ENCODE data around the gene ADORA1. TPM values are rescaled to one million over a fixed set of nuclear protein-coding genes. Genes with fewer than 3 reads are reported as not detected.

Gene ADORA1
- total and polyA plus RNA-seq, 10 of the 15 experiments (the other 5 are each of a cell fraction or from before 2014, with no cell fraction given): not detected

DNA sequence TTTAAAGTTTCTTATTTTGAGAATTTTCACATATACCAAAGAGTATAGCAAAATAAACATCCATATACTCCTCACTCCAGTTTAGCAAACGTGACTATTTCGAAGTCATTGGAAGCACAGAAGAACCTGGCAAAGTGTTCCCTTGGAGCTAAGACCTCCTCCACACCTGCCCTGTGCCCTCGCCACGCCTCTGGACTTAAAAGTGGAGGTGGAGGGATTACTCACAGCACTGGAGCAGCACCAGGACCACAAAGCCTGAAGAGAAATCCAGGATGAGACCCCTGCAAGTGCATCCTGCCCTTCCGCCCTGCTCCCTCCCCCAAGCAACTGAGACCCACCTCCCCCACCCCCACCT is 58.5 kb downstream of the ADORA1 start:
- H3K27me3 ChIP-seq (replicated peaks in 1 of 2; ENCODE audit: control insufficient read depth in 2 of 2, insufficient read depth in 2 of 2, low read length in 1 of 2): no peaks in the 10 kb centered on the region; a peak in 1 of 4 replicates
- in situ Hi-C loops (cut with MboI): no loop called here
- intact Hi-C loops (cut with micrococcal nuclease; ENCODE audit: unreplicated experiment): no loop called here
- H4K20me1 ChIP-seq (ENCODE audit: control insufficient read depth, insufficient read depth): no peaks in the 10 kb centered on the region
- H3K9ac ChIP-seq (ENCODE audit: control insufficient read depth, insufficient read depth, low read length): no peak overlapping the region
- SMC1A ChIA-PET (ENCODE audit: uncharacterized antibody, unreplicated experiment): no interaction called here
- FAIRE-seq: no peak
- no peak overlapping the region for H3K4me3 ChIP-seq
- BruUV-seq (replicated peaks): no TSS peak
- no peak for ATAC-seq
- no peak for DNase-seq (ENCODE audit: low read depth, low spot score)
- no peaks in the 10 kb centered on the region for H3K36me3 ChIP-seq (ENCODE audit: control insufficient read depth in 2 of 2, insufficient read depth in 2 of 2, low read length in 1 of 2)
- no peak overlapping the region for H3K27ac ChIP-seq (ENCODE audit: control insufficient read depth, insufficient read depth)
- no peak overlapping the region for H2AFZ ChIP-seq (ENCODE audit: control insufficient read depth, low read depth, low read length)
- H3K79me2 ChIP-seq (ENCODE audit: control insufficient read depth, insufficient read depth, low read length): no peaks in the 10 kb centered on the region
- no peaks in the 10 kb centered on the region for H3K9me3 ChIP-seq (replicated peaks; ENCODE audit: control insufficient read depth, insufficient read depth, low read length)
- WGBS (ENCODE audit: insufficient coverage, insufficient replicate concordance, low lambda C conversion rate, missing lambda C conversion rate): 21% methylated on average over 5 of the region's 5 CpGs
- RAD21 ChIA-PET (ENCODE audit: unreplicated experiment): interaction anchor here (0.7 kb wide), 1 partner anchor 13 kb away, joined by 3 read pairs; no protein-coding TSS in a partner anchor
- POLR2A ChIA-PET: no interaction called here
- CTCF ChIA-PET: interaction anchor here (1.2 to 1.6 kb wide), 4 partner anchors 10 to 147 kb away, joined by 3 to 7 read pairs (median 4); no protein-coding TSS in a partner anchor
- no peak overlapping the region for H3K4me2 ChIP-seq (ENCODE audit: control insufficient read depth, insufficient read depth)
- no peaks in the 10 kb centered on the region for H3K4me1 ChIP-seq (ENCODE audit: control insufficient read depth, insufficient read depth, low read length)
- TF ChIP-seq DPF2 (IDR thresholded peaks at IDR 0.05): no peak
- TF ChIP-seq, protein P1, sequence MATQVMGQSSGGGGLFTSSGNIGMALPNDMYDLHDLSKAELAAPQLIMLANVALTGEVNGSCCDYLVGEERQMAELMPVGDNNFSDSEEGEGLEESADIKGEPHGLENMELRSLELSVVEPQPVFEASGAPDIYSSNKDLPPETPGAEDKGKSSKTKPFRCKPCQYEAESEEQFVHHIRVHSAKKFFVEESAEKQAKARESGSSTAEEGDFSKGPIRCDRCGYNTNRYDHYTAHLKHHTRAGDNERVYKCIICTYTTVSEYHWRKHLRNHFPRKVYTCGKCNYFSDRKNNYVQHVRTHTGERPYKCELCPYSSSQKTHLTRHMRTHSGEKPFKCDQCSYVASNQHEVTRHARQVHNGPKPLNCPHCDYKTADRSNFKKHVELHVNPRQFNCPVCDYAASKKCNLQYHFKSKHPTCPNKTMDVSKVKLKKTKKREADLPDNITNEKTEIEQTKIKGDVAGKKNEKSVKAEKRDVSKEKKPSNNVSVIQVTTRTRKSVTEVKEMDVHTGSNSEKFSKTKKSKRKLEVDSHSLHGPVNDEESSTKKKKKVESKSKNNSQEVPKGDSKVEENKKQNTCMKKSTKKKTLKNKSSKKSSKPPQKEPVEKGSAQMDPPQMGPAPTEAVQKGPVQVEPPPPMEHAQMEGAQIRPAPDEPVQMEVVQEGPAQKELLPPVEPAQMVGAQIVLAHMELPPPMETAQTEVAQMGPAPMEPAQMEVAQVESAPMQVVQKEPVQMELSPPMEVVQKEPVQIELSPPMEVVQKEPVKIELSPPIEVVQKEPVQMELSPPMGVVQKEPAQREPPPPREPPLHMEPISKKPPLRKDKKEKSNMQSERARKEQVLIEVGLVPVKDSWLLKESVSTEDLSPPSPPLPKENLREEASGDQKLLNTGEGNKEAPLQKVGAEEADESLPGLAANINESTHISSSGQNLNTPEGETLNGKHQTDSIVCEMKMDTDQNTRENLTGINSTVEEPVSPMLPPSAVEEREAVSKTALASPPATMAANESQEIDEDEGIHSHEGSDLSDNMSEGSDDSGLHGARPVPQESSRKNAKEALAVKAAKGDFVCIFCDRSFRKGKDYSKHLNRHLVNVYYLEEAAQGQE (IDR thresholded peaks at IDR 0.05; ENCODE audit: low read depth, low read length): no peak
- TF ChIP-seq HCFC1 (IDR thresholded peaks at IDR 0.05; ENCODE audit: low read length): no peak
- no peak for TF ChIP-seq JUND (IDR thresholded peaks at IDR 0.05; ENCODE audit: low read depth, low read length)
- TF ChIP-seq ESRRA (IDR thresholded peaks at IDR 0.05; ENCODE audit: low read length): no peak
- no peak for TF ChIP-seq JUNB (IDR thresholded peaks at IDR 0.05)
- TF ChIP-seq SREBF2 (IDR thresholded peaks at IDR 0.05; ENCODE audit: low read length): no peak
- no peak for TF ChIP-seq NRF1 (conservative IDR thresholded peaks at IDR 0.05; ENCODE audit: low read depth, low read length)
- TF ChIP-seq ZZZ3 (IDR thresholded peaks at IDR 0.05; ENCODE audit: control insufficient read depth, insufficient read length, low read depth): no peak
- TF ChIP-seq MXI1 (IDR thresholded peaks at IDR 0.05; ENCODE audit: low read depth, low read length): no peak
- TF ChIP-seq NFIC (IDR thresholded peaks at IDR 0.05; ENCODE audit: low read depth, low read length): no peak
- no peak for TF ChIP-seq KDM1A (IDR thresholded peaks at IDR 0.05; ENCODE audit: borderline replicate concordance)
- TF ChIP-seq ZNF384 (IDR thresholded peaks at IDR 0.05; ENCODE audit: borderline replicate concordance, low read depth, low read length): no peak
- no peak for TF ChIP-seq SUZ12 (IDR thresholded peaks at IDR 0.05; ENCODE audit: unreplicated experiment)
- no peak for TF ChIP-seq SMC3 (IDR thresholded peaks at IDR 0.05; ENCODE audit: borderline replicate concordance, low read length)
- TF ChIP-seq, protein P2, sequence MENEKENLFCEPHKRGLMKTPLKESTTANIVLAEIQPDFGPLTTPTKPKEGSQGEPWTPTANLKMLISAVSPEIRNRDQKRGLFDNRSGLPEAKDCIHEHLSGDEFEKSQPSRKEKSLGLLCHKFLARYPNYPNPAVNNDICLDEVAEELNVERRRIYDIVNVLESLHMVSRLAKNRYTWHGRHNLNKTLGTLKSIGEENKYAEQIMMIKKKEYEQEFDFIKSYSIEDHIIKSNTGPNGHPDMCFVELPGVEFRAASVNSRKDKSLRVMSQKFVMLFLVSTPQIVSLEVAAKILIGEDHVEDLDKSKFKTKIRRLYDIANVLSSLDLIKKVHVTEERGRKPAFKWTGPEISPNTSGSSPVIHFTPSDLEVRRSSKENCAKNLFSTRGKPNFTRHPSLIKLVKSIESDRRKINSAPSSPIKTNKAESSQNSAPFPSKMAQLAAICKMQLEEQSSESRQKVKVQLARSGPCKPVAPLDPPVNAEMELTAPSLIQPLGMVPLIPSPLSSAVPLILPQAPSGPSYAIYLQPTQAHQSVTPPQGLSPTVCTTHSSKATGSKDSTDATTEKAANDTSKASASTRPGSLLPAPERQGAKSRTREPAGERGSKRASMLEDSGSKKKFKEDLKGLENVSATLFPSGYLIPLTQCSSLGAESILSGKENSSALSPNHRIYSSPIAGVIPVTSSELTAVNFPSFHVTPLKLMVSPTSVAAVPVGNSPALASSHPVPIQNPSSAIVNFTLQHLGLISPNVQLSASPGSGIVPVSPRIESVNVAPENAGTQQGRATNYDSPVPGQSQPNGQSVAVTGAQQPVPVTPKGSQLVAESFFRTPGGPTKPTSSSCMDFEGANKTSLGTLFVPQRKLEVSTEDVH (IDR thresholded peaks at IDR 0.05; ENCODE audit: low read depth, partially characterized antibody): no peak

Measured in GM12878 (cell line).